OCI-LY7 (cell line): ENCODE data around the gene SPATA31D1. TPM values are rescaled to one million over a fixed set of nuclear protein-coding genes. Genes with fewer than 3 reads are reported as not detected.

Experiments used
- BruUV-seq: library from RNA; stranded (reverse); fragments of 400-500 nt; replicated peaks from 2 replicates; lab custom pipeline; 2021; lab: Mats Ljungman, UMichigan
- CTCF ChIA-PET: fragments of 300-600 bp; sonication (Branson Sonifier 250); formaldehyde crosslinking; loops from one replicate; lab custom pipeline; 2022; ENCODE audit warnings: antibody characterized with exemption; ENCODE audit not compliant: unreplicated experiment; lab: Charles Lee
- POLR2A ChIA-PET: fragments of 300-600 bp; sonication (Branson Sonifier 250); formaldehyde crosslinking; loops from one replicate; lab custom pipeline; 2022; ENCODE audit warnings: antibody characterized with exemption; lab: Charles Lee
- DNase-seq: peaks from one replicate; pipeline ENCODE4 v3.0.0-alpha.2; 2015; ENCODE audit warnings: low spot score
- H2AFZ ChIP-seq: fragments of 200-600 bp; sonication (generic), shearing (Covaris generic); 2 replicates; pipeline ENCODE4 v1.6.1; 2014; ENCODE audit warnings: mild to moderate bottlenecking, antibody characterized with exemption, low read length, moderate library complexity
- H3K27ac ChIP-seq: fragments of 200-600 bp; sonication (generic); 2 replicates; pipeline ENCODE4 v1.5.1; 2014; ENCODE audit warnings: mixed run types, low read depth, mild to moderate bottlenecking, moderate library complexity, low read length, inconsistent platforms; ENCODE audit not compliant: poor library complexity, severe bottlenecking
- H3K36me3 ChIP-seq: fragments of 200-600 bp; sonication (generic); 2 replicates; pipeline ENCODE4 v1.6.1; 2014; ENCODE audit warnings: mild to moderate bottlenecking, antibody characterized with exemption, low read length, moderate library complexity, mixed read lengths; ENCODE audit not compliant: insufficient read depth
- H3K4me1 ChIP-seq: fragments of 200-600 bp; sonication (generic); 2 replicates; pipeline ENCODE4 v1.5.1; 2014; ENCODE audit warnings: mild to moderate bottlenecking, low read length; ENCODE audit not compliant: insufficient read depth, poor library complexity, severe bottlenecking
- H3K4me2 ChIP-seq: fragments of 200-600 bp; sonication (generic); 2 replicates; pipeline ENCODE4 v1.6.1; 2014; ENCODE audit warnings: mild to moderate bottlenecking, low read length
- H3K4me3 ChIP-seq: fragments of 200-600 bp; sonication (generic); 2 replicates; pipeline ENCODE4 v1.5.1; 2014; ENCODE audit warnings: mild to moderate bottlenecking, low read depth, low read length; ENCODE audit not compliant: poor library complexity, severe bottlenecking
- H3K79me2 ChIP-seq: fragments of 200-600 bp; sonication (generic); 2 replicates; pipeline ENCODE4 v1.6.1; 2016; ENCODE audit warnings: low read depth, mild to moderate bottlenecking, low read length, moderate library complexity, mixed read lengths; ENCODE audit not compliant: insufficient read depth
- H3K9me2 ChIP-seq: fragments of 200-600 bp; sonication (generic); 2 replicates; pipeline ENCODE4 v1.6.1; 2016; ENCODE audit warnings: mild to moderate bottlenecking, low read length, mixed read lengths; ENCODE audit not compliant: insufficient read depth
- H3K9me3 ChIP-seq: fragments of 200-600 bp; sonication (generic); 2 replicates; pipeline ENCODE4 v1.6.1; 2014; ENCODE audit warnings: mild to moderate bottlenecking, mixed run types, low read length, mixed read lengths
- H4K20me1 ChIP-seq: fragments of 200-600 bp; sonication (generic); 2 replicates; pipeline ENCODE4 v1.6.1; 2014; ENCODE audit warnings: mild to moderate bottlenecking, antibody characterized with exemption, low read length, moderate library complexity, mixed read lengths; ENCODE audit not compliant: insufficient read depth
- CTCF ChIP-seq: fragments of 200-600 bp; sonication (generic); conservative IDR thresholded peaks from 2 replicates; pipeline ENCODE4 v1.5.1; 2014; ENCODE audit warnings: mild to moderate bottlenecking, antibody characterized with exemption, low read length, moderate library complexity, mixed read lengths
- EZH2phosphoT487 ChIP-seq: fragments of 200-600 bp; sonication (generic); IDR thresholded peaks from 2 replicates; pipeline ENCODE4 v1.6.1; 2018; ENCODE audit warnings: low read depth, borderline replicate concordance, mild to moderate bottlenecking, mixed run types, antibody characterized with exemption, low read length, moderate library complexity, mixed read lengths
- intact Hi-C: fragments of 100-400 bp; cut with micrococcal nuclease; formaldehyde crosslinking; loops from one replicate; pipeline ENCODE4 v1.10.0; 2022; ENCODE audit not compliant: unreplicated experiment
- total RNA-seq, 2 experiments: library from RNA; depleted of rRNA in 1 of 2; stranded (reverse); fragments of >200 nt in 1 of 2; shearing (Covaris generic) in 1 of 2; gene quantifications; 2 replicates each; pipeline ENCODE4 v1.2.3, GENCODE V29; 2014 to 2022

SPATA31D1 gene
- total RNA-seq, 2 experiments from 2014 or later = not detected

- ChIA-PET CTCF (no interaction called here), POLR2A (no interaction called here)
- no peaks in the 10 kb centered on the region for H3K4me1 ChIP-seq
- no peak overlapping the region for H3K4me3 ChIP-seq
- intact Hi-C loops = no loop called here
- BruUV-seq = no TSS peak
- H3K79me2 ChIP-seq = no peaks in the 10 kb centered on the region
- no peak for DNase-seq
- no peaks in the 10 kb centered on the region for H3K36me3 ChIP-seq
- H3K9me2 ChIP-seq = no peaks in the 10 kb centered on the region
- H2AFZ ChIP-seq = no peak overlapping the region
- TF ChIP-seq CTCF (no peak), EZH2phosphoT487 (no peak)
- no peak overlapping the region for H3K4me2 ChIP-seq
- no peak overlapping the region for H3K27ac ChIP-seq
- H3K9me3 ChIP-seq = no peaks in the 10 kb centered on the region
- no peaks in the 10 kb centered on the region for H4K20me1 ChIP-seq
Measured at GRCh38 chr9:82036086-82036485, 47.5 kb downstream of the SPATA31D1 start.

GRCh38 chr9:82037126-82037525 lies 48.6 kb downstream of the SPATA31D1 start:
- Histone ChIP-seq H3K9me3 (no peaks in the 10 kb centered on the region), H3K4me3 (no peak overlapping the region), H2AFZ (no peak overlapping the region), H3K79me2 (no peaks in the 10 kb centered on the region), H3K4me2 (no peak overlapping the region), H3K4me1 (no peaks in the 10 kb centered on the region), H3K27ac (no peak overlapping the region), H3K36me3 (no peaks in the 10 kb centered on the region), H4K20me1 (no peaks in the 10 kb centered on the region), H3K9me2 (no peaks in the 10 kb centered on the region)
- no TSS peak for BruUV-seq
- TF ChIP-seq CTCF (no peak), EZH2phosphoT487 (no peak)
- POLR2A ChIA-PET = no interaction called here
- intact Hi-C loops = no loop called here
- CTCF ChIA-PET = no interaction called here
- no peak for DNase-seq

- no peak for TF ChIP-seq EZH2phosphoT487
- no peak for TF ChIP-seq CTCF
- intact Hi-C loops = no loop called here
- Histone ChIP-seq H3K79me2 (no peaks in the 10 kb centered on the region), H3K9me2 (no peaks in the 10 kb centered on the region), H3K9me3 (no peaks in the 10 kb centered on the region), H4K20me1 (no peaks in the 10 kb centered on the region), H2AFZ (no peak overlapping the region), H3K27ac (no peak overlapping the region), H3K4me3 (no peak overlapping the region), H3K36me3 (no peaks in the 10 kb centered on the region), H3K4me2 (no peak overlapping the region), H3K4me1 (no peaks in the 10 kb centered on the region)
- CTCF ChIA-PET = no interaction called here
- BruUV-seq = no TSS peak
- DNase-seq = no peak
- POLR2A ChIA-PET = interaction anchor here (0.7 kb wide), 1 partner anchor 12 kb away, joined by 3 read pairs; no protein-coding TSS in a partner anchor
Measured at GRCh38 chr9:82038897-82039296, 50.3 kb downstream of the SPATA31D1 start.

Other genes with a start within 250 kb of the SPATA31D1 start
- not detected in 2 replicates for gene SPATA31D4, start 60.3 kb upstream of the SPATA31D1 start, total RNA-seq (2014; rRNA removed; shearing (Covaris generic))
- gene SPATA31D4, start 60.3 kb upstream of the SPATA31D1 start, total RNA-seq (2022) = not detected in 2 replicates
- gene SPATA31D3, start 45.3 kb upstream of the SPATA31D1 start, total RNA-seq (2014; rRNA removed; shearing (Covaris generic)) = not detected in 2 replicates
- not detected in 2 replicates for gene SPATA31D3, start 45.3 kb upstream of the SPATA31D1 start, total RNA-seq (2022)